ENCODE measurements around the gene PLA1A.

The PLA1A gene

DNA sequence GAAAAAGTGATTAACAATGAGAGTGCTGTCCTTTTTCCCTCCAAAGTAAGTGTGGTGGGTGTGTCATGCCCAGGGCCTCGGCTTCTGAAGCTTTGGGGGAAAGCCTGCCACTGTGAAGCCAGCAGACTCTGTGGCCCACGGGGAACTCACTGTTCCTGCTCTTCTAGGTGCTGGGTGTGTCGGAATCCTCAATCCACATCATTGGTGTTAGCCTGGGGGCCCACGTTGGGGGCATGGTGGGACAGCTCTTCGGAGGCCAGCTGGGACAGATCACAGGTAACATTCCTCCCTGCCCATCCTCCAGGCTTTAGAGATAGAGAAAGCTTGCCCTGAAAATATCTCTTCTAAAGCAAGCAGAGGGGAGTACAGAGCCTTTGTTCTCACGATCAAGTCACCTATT, 11.6 kb downstream of the PLA1A start:
- no peak for DNase-seq

- no peak for DNase-seq
Observed at GRCh38 chr3:119611664-119612063, 14.0 kb downstream of the PLA1A start.

GRCh38 chr3:119613201-119613600, 15.5 kb downstream of the PLA1A start:
- no peak for DNase-seq

- no peak for DNase-seq
Observed at GRCh38 chr3:119613872-119614271, 16.2 kb downstream of the PLA1A start.

DNA sequence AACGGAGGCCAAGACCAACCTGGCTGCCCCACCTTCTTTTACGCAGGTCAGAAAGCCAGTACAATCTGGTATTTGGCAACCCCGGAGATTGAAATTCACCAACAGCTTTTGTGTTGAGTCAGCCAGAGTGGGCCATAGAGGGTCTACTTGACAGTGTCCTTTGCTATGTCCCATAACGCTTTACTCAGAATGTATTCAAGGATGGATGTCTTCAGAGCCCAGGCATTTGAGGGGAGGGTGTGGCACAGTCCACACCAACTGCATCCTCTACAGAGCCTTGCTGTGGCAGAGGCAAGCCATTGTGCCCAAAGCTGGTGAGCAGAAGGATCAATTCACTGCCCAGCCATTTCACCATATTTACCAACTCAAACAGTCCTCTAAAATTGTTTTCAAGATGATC, 18.4 kb downstream of the PLA1A start:
- no peak for DNase-seq

GRCh38 chr3:119619094-119619493, 21.4 kb downstream of the PLA1A start:
- DNase-seq = no peak

DNA sequence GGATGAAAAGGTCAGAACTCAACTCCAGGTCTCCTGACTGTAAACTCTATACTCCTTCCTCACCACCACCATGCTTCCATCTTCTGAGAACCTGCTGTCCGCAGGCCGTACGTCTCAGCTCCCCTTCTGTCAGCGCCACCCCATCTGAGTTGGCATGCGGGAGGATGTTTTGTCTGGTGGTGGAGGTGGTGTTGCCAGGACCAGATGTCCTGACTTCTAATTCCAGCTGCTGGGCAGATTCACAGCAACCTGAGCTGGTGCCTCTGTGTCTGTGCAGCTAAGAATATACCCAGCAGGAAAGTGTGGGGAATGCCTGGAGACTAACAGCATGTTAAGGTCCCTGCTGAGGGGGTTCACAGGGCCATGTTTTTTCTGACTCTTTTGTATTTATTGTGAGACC, 23.2 kb downstream of the PLA1A start:
- no peak for DNase-seq

DNA sequence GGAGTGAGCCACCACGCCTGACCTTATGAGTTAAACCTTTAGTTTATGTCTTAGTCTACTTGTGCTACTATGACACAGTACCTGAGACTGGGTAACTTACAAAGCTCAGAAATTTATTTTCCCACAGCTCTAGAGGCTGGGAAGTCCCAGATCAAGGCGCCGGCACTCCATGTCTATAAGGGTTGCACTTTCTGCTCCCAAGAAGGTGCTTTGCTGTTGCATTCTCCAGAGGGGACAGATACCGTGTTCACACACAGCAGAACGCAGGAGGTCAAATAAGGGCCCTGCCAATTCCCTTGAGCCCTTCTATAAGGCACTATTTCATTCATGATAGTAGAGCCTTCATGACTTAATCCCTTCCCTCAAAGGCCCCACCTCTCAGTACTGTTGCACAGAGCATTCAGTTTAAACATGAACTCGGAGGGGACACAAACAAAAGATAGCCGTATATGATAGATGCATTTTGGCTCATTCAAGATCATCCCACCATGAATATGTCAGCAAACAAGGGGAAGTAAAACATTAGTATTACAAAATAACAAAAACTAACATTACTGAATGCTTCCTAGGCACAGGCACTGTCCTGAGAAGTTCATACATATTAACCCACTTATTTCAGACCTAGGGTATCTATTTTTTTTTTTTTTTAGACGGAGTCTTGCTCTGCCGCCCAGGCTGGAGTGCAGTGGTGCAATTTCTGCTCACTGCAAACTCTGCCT, 26.5 kb downstream of the PLA1A start:
- peak; percentile 41 to 42 for DNase-seq

DNA sequence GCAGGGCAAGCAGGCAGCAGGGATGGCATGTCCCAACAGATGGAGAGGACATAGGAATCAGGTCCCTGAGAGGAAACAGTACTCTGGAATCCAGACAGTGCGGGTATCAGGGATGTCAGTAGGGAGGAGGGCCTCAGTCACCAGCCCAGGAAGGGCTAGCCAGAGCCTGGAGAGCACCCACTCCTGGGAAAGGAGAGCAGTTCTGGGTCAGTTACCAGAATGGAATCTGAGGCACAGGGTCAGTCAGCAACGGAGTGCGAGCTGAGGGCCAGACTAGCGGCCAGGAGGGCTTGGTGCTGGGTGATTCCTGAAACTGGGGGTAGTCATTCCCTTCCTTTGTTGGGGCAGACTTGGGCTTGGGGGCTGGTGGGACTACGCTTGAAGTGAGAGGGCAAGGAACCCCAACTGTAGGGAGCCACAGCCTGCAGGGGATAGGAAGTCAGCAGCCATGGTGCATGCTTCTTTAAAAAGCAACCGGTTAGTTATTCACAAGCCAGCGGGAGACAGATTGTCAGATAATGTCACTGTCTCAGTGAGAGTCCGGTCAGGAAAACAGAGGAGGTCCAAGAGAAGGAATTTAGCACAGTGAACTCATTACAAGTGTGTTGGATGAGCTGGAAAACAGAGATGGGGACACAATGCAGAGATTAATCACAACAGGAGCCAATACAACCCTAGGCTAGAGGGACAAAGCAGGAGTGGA, 27.9 kb downstream of the PLA1A start:
- DNase-seq = no peak

DNA sequence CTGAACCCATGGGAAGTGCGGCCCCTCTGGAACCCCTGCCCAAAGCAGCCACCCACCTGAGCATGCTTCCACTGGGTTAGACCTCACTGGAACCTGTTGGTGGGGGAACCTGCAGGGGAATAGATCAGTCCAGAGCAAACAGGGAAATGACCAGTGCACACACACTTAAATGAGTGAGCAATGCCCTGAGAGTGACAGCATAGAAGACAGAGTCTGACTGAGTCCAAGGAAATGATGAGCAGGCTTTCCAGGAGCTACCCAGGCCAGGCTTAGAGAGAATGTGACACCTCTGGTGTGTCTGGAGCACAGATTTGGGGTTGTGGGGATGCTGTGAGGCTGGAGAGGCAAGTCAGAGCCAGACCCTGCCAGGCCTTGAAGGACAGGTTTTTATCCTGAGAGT, 28.5 kb downstream of the PLA1A start:
- peak in 1 of 2 donors; percentile 34 for DNase-seq

DNA sequence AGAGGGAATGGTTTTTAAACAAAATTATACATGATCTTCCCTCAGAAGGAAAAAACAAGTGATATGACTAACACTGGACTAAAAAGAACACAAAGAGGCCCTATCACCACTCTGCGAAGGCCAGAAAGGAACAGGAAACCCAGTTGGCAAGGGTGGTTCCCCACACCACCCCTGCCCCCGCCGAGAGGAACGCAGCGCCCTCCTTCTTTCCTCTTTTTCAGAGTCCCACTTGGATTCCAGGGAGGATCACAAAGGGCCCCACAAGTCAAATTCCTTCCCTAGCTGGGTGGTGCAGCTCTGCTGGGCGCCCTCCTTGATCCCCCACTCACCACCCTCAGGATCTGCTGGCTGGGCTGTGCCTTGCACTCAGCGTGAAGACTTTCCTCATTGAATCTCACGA, 29.8 kb downstream of the PLA1A start:
- DNase-seq = peak; percentile 80 to 89

- DNase-seq = peak; percentile 67 to 78
Observed at GRCh38 chr3:119628390-119628789, 30.7 kb downstream of the PLA1A start.

GRCh38 chr3:119628816-119629445, 31.2 kb downstream of the PLA1A start:
- DNase-seq = peak; percentile 92 to 95

DNA sequence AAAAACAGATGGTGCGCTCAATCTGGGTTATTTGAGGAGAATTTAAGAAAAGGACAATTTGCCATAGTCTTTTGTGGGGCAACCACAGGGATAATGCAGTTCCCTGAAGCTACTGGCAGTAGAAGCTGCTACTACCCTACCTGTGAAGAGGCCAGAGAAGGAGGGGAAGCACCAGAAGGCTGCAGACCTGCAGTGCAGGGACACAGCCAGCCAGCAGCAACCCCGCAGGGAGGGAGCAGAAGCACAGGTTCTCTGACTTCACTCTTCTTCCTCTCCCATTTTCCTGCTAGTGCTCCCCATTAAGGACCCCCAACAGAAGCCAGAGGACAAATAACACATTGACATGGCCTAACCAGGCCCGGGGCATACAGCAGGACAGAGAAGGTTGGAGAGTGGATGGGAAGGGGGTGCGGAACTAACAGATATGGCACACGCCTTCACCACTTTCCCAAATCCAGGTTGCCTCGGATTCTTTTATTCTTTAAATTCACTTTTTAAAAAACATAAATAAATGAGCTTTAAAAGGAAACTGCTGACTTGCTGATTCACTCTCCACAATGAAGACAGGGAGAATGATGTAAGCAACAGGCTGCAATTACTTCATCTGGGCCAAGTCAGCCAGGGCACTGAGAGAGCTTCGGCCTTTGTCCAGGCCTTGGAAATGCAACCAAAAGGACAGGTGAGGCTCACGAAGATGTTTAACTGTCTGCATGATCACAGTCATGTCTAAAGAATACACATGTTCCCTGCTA, 32.6 kb downstream of the PLA1A start:
- DNase-seq = peak; percentile 86 to 88

DNA sequence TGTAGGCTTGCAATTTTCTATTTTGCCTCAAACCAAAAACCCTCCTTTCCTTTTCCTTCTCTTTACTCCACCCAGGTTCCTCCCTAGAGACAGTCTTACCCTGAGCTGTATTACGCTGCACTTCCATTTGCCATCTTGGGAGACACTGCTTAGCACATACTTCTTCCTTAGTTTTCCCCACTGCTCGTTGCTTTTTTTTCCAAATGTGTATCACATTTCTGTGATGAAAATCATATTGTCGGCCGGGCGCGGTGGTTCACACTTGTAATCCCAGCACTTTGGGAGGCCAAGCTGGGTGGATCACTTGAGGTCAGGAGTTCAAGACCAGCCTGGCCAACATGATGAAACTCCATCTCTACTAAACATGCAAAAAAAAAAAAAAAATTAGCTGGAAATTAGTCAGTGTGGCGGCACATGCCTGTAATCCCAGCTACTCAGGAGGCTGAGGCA, 33.2 kb downstream of the PLA1A start:
- DNase-seq = peak in 1 of 2 donors; percentile 14

GRCh38 chr3:119631516-119631915, 33.8 kb downstream of the PLA1A start:
- peak in 1 of 2 donors; percentile 28 for DNase-seq

DNA sequence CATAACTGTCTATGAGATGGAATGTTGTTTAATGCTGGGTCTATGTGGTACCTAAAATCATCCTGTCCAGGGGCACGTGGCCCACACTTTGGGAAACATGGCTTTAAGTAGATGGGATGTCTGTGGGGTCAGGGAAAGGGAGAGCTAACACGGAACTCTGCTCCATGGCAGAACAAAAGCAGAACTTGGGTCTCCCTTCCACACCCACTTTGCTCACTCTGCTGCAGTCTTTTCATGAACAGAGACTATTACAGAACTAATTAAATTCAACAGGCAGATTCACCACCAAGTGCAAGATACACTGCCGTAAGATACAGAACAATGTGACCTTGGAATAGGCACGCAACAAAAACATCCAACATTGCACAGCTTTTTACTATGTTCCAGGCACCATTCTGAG, 34.5 kb downstream of the PLA1A start:
- DNase-seq = peak; percentile 53 to 58

DNA sequence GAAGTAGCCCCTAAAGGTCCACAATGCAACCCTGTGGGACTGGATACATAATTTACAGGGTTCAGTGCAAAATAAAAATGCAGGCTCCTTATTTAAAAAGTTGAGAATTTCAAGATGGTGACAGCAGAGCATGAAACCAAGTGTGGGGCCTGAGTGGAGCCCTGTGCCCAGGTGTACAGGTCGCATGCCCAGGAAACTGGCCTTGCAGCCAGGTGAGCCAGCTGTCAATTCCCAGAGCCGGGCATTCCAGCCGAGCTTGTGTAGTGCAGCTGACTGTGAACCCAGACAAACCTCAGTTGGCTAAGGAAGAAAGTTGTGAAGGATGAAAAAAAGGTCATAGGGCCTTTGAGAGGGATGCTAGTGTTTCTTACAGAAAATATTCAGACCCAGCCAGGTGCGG, 35.1 kb downstream of the PLA1A start:
- no peak for DNase-seq

GRCh38 chr3:119635719-119636118, 38.0 kb downstream of the PLA1A start:
- DNase-seq = no peak

GRCh38 chr3:119636249-119636648, 38.6 kb downstream of the PLA1A start:
- no peak for DNase-seq

DNA sequence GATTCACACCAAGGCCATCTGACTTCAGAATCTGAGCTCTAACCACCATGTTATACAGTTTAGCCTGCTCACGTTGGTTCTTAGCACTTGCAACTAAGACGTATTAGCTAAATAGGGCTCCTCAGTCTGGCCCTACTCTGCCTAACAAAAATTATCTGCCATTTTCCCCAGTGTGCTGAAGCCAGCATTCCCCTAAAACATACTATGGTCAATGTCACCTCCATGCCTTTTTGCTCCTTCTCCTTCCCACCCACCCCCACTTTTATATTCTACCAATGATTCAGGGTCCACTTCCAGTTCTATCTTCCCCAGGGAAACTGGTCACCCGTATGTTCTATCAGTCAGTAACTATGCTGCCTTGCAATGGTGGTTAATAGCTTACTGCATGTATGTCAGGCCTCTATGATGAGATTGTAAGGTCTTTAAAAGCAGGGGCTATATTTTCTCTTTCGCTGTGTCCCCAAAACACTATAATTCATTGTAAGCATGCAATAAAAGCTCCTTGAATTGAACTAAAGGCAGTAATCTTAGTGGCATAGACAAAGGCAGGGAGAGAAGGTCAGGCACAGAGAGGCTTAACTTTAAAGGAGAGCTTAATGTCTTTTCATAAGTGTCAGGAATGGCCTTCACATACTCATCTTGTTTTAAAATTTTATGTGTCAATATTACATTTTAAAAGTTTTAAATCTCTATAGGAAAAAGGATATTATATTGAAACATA, 39.4 kb downstream of the PLA1A start:
- DNase-seq = peak in 1 of 2 donors; percentile 22

DNA sequence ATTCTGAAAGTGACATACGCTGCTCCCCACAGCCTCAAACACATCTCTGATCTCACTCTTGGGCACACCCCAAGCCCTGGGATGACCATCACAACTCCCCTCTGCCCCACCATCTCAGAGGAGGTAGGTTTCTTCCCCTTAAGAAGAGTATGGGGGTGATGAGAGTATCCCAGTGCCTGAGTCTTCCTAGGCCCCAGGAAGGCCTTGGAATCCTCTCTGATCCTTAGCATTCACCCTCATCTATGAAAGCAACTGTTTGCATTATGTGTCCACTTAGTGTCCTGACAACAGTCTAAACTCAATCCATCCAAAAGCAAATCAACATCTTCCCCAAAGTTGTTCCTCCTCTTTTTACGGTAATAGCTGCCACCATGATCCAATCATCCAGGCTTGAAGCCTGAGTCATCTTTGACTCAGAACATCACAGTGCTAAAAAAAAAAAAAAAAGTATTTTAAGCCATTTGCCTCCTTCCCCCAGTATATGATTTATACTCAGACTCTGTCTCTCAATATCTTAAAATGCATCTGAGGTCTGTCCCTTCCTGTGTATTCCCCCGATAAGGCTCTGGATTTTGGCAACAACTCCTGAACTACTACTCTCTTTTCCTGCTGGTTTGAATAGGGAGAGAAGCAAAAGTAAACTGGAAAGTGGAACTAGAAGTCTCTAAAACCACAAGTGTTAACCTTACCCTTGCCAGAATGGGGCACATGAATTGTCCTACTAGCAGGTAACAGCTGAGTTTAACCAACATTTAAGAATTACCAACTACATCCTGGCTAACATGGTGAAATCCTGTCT, 40.2 kb downstream of the PLA1A start:
- DNase-seq = peak; percentile 84 to 90
